Lower lobe of right lung (tissue), 2 donors: ENCODE measurements around the gene NKX2-8. TPM values are rescaled to one million over a fixed set of nuclear protein-coding genes. Genes with fewer than 3 reads are reported as not detected.

Experiments
- ATAC-seq, 2 donors: fragments of 200-7000 bp; cut with Tn5 transposase; one replicate each; pipeline ENCODE4 v1.9.1; 2020 to 2022; ENCODE audit warnings: mild to moderate bottlenecking in 2 of 2, moderate library complexity in 2 of 2
- DNase-seq: peaks from one replicate; pipeline ENCODE4 v3.0.0-alpha.2; 2020
- H3K27ac ChIP-seq: fragments of 200-600 bp; one replicate; pipeline ENCODE4 v1.8.0; 2022
- H3K27me3 ChIP-seq: fragments of 200-600 bp; one replicate; pipeline ENCODE4 v1.8.0; 2022; ENCODE audit warnings: low read depth
- H3K36me3 ChIP-seq: fragments of 200-600 bp; one replicate; pipeline ENCODE4 v1.8.0; 2022; ENCODE audit warnings: mild to moderate bottlenecking
- H3K4me1 ChIP-seq: fragments of 200-600 bp; one replicate; pipeline ENCODE4 v1.8.0; 2022
- H3K4me3 ChIP-seq: fragments of 200-600 bp; one replicate; pipeline ENCODE4 v1.8.0; 2022; ENCODE audit warnings: mild to moderate bottlenecking
- H3K9me3 ChIP-seq: fragments of 200-600 bp; one replicate; pipeline ENCODE4 v1.8.0; 2022
- intact Hi-C: fragments of 100-400 bp; cut with DNase I; formaldehyde crosslinking; loops from one replicate; pipeline ENCODE4 v1.11.0; 2022
- total RNA-seq: library from RNA; stranded (reverse); fragmentation: NEBNext Ultra II Directional; extraction: Animal tissue kit (Norgen Biotek cat#: 25700); gene quantifications from one replicate; pipeline ENCODE4 v1.2.1, GENCODE V29; 2021
- TF ChIP-seq, protein P1 (sequence below): fragments of 200-600 bp; IDR thresholded peaks from one replicate; pipeline ENCODE4 v1.8.0; 2022; ENCODE audit warnings: antibody characterized with exemption, mild to moderate bottlenecking
- donor health status: DM: no; HTN: yes; CAD: no; lungs with severe emphysema.

NKX2-8 gene
- total RNA-seq, 1 donor from 2014 or later, result 1.2 TPM

DNA sequence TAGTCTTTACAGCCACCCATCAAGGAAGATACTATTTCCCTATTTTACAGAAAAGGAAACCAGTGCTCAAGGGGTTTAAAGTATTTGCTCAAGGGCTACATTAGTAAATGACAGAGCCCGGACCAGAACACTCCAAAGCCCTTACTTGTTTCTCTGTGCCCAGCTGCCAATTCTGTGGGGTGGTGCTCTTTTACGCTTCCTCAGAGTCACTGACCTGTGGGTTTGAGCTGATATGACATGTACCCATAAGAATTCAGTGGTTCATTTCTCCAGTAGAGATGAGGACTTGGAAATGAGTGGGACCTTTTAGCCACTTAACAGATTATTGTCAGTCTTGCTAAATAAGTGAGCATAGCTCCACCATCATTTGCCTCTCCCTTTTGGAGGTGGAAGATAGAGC, 37.4 kb upstream of the NKX2-8 start:
- TF ChIP-seq, protein P1, sequence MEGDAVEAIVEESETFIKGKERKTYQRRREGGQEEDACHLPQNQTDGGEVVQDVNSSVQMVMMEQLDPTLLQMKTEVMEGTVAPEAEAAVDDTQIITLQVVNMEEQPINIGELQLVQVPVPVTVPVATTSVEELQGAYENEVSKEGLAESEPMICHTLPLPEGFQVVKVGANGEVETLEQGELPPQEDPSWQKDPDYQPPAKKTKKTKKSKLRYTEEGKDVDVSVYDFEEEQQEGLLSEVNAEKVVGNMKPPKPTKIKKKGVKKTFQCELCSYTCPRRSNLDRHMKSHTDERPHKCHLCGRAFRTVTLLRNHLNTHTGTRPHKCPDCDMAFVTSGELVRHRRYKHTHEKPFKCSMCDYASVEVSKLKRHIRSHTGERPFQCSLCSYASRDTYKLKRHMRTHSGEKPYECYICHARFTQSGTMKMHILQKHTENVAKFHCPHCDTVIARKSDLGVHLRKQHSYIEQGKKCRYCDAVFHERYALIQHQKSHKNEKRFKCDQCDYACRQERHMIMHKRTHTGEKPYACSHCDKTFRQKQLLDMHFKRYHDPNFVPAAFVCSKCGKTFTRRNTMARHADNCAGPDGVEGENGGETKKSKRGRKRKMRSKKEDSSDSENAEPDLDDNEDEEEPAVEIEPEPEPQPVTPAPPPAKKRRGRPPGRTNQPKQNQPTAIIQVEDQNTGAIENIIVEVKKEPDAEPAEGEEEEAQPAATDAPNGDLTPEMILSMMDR, result no peak
- intact Hi-C loops, result no loop called here
- no peak for DNase-seq
- no peaks in the 10 kb centered on the region for H3K36me3 ChIP-seq
- H3K4me1 ChIP-seq, result no peaks in the 10 kb centered on the region
- H3K27ac ChIP-seq, result no peak overlapping the region
- H3K27me3 ChIP-seq, result no peaks in the 10 kb centered on the region
- H3K9me3 ChIP-seq, result no peaks in the 10 kb centered on the region
- ATAC-seq, result no peak
- no peak overlapping the region for H3K4me3 ChIP-seq

DNA sequence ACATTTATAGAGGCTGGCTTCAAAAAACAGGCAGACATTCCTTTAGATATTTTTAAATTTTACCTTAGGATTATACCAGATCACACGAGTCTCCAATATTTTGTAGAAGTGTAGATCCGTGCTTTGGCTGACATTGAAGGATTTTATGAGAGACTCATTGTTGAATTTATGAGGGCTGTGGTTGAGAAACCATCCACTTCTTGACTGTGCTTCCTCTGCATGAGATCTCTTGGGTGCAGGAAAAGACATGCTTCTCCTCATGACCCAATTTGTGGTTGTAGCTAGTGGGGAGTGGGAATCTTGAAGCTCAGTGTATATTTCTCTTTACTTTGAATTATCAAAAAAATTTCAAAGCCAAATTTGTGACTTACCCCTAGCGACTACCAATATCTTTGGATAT, 36.7 kb upstream of the NKX2-8 start:
- no peaks in the 10 kb centered on the region for H3K27me3 ChIP-seq
- TF ChIP-seq, protein P1, result no peak
- H3K36me3 ChIP-seq, result no peaks in the 10 kb centered on the region
- H3K4me3 ChIP-seq, result no peak overlapping the region
- no peak for ATAC-seq
- H3K4me1 ChIP-seq, result no peaks in the 10 kb centered on the region
- no peak for DNase-seq
- intact Hi-C loops, result no loop called here
- H3K27ac ChIP-seq, result no peak overlapping the region
- H3K9me3 ChIP-seq, result no peaks in the 10 kb centered on the region

DNA sequence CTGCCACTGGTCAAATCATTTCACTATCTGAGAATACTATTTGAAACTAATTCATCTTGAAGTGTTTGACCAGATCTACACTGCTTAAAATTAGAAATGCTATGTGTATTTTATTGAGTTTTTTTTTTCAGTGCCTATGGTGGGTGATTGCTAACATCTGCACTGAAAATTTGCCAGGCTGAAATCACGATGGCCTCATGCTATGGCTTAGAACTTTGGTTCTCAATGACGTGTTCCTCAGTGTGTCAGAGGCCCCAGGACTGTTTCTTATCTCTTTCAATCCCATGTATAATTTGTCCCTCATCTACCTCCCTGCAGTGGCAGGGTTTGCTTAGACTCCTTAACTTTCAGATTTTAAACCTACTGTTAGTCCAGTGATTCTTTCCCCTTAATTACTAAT, 36.2 kb upstream of the NKX2-8 start:
- DNase-seq, result no peak
- H3K4me1 ChIP-seq, result no peaks in the 10 kb centered on the region
- H3K4me3 ChIP-seq, result no peak overlapping the region
- TF ChIP-seq, protein P1, result no peak
- ATAC-seq, result no peak
- H3K9me3 ChIP-seq, result no peaks in the 10 kb centered on the region
- intact Hi-C loops, result no loop called here
- H3K27me3 ChIP-seq, result no peaks in the 10 kb centered on the region
- H3K27ac ChIP-seq, result no peak overlapping the region
- H3K36me3 ChIP-seq, result no peaks in the 10 kb centered on the region

DNA sequence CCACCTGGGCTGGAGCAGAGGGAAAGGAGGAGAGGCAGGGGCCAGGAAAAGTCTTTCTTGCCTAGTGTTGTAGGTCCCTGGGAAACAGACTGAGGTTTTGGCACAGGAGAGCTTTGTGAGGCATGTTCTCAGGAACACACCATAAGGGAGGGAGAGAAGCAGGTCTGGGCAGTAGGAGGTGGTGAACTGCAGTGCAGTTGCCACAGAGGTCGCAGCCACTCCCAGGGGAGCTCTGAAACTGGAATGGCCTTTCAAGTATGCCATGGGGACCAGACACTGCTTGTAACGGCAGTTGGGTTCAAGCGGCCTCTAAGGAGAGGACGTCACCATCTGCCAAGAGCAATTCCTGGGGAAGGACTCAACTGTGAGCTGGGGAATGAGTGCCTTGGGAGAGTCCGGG, 35.4 kb upstream of the NKX2-8 start:
- Histone ChIP-seq H3K27ac (no peak overlapping the region), H3K4me1 (no peaks in the 10 kb centered on the region), H3K36me3 (no peaks in the 10 kb centered on the region), H3K9me3 (no peaks in the 10 kb centered on the region), H3K27me3 (no peaks in the 10 kb centered on the region), H3K4me3 (no peak overlapping the region)
- intact Hi-C loops, result no loop called here
- TF ChIP-seq, protein P1, result no peak
- ATAC-seq, result peak in 1 of 2 donors; percentile 32
- DNase-seq, result no peak

DNA sequence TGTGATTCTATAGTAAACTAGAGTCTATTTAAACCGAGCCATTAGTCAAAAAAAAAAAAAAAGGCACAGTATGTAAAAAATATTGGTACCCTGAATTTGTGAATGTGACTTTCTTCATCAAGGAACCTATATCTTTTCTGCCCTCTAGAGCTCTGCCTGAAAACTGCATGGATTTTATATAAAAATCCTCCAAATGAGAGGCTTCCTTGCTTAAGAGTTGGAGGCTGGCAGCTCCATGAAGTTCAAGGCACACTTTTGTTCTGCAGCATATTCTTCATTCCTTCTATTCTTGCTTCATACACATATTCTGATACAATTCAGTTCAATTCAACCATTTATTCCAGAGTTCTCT, 23.1 kb upstream of the NKX2-8 start:
- DNase-seq, result no peak
- TF ChIP-seq, protein P1, result no peak
- intact Hi-C loops, result no loop called here

More for the DNA sequence above, 23.1 kb upstream of the NKX2-8 start:
- Histone ChIP-seq H3K36me3 (no peaks in the 10 kb centered on the region), H3K4me1 (no peaks in the 10 kb centered on the region), H3K9me3 (no peaks in the 10 kb centered on the region), H3K27ac (no peak overlapping the region), H3K27me3 (peaks cover 4% of the 10 kb centered on the region), H3K4me3 (no peak overlapping the region)
- no peak for ATAC-seq
